Fibroblast of pulmonary artery (primary cell): ENCODE data around the gene KCNMA1.
"Not testable (repeated sequence)": the region's sequence is repeated elsewhere in the genome, so short reads cannot be mapped to it uniquely, and the experiment has no call there.

Experiments used
- DNase-seq: peaks from one replicate; pipeline ENCODE4 v3.0.0-alpha.2; 2010; ENCODE audit warnings: low read depth
- H3K4me3 ChIP-seq: replicated peaks from 2 replicates; pipeline ENCODE4 v1.5.1; 2011; ENCODE audit warnings: low read depth, mild to moderate bottlenecking, control low read depth, low read length, moderate library complexity
- CTCF ChIP-seq: IDR thresholded peaks from 2 replicates; pipeline ENCODE4 v1.5.1; 2011; ENCODE audit warnings: mild to moderate bottlenecking, control low read depth, low read length, inconsistent platforms; ENCODE audit errors: missing control alignments

Gene KCNMA1

GRCh38 chr10:77350134-77350533 is 287.5 kb downstream of the KCNMA1 start:
- no peak for DNase-seq
- TF ChIP-seq CTCF: no peak

GRCh38 chr10:77349226-77349625 is 288.4 kb downstream of the KCNMA1 start:
- H3K4me3 ChIP-seq: no peak overlapping the region
- DNase-seq: no peak
- no peak for TF ChIP-seq CTCF

More at GRCh38 chr10:77350134-77350533, 287.5 kb downstream of the KCNMA1 start:
- H3K4me3 ChIP-seq: no peak overlapping the region

GRCh38 chr10:77348751-77349150 is 288.9 kb downstream of the KCNMA1 start:
- no peak for TF ChIP-seq CTCF
- no peak overlapping the region for H3K4me3 ChIP-seq
- DNase-seq: no peak

- DNase-seq: no peak
- TF ChIP-seq CTCF: no peak
Measured at GRCh38 chr10:77348082-77348481, 289.5 kb downstream of the KCNMA1 start.

GRCh38 chr10:77347052-77347451 is 290.6 kb downstream of the KCNMA1 start:
- DNase-seq: no peak
- no peak overlapping the region for H3K4me3 ChIP-seq
- TF ChIP-seq CTCF: no peak

More at GRCh38 chr10:77348082-77348481, 289.5 kb downstream of the KCNMA1 start:
- no peak overlapping the region for H3K4me3 ChIP-seq

- TF ChIP-seq CTCF: no peak
- H3K4me3 ChIP-seq: no peak overlapping the region
- DNase-seq: no peak
Measured at GRCh38 chr10:77341055-77341454, 296.6 kb downstream of the KCNMA1 start.

GRCh38 chr10:77339872-77340271 is 297.7 kb downstream of the KCNMA1 start:
- not testable (repeated sequence) for DNase-seq, H3K4me3 ChIP-seq
